ENCODE measurements around the gene IQGAP3. TPM values are rescaled to one million over a fixed set of nuclear protein-coding genes. Genes with fewer than 3 reads are reported as not detected.

The IQGAP3 gene
- total and polyA plus RNA-seq, 4 donors: under 0.01 to 8.5 (median 0.43) TPM

GRCh38 chr1:156478250-156478627 is 94.1 kb downstream of the IQGAP3 start:
- no peak for TF ChIP-seq ZBTB33 (IDR thresholded peaks at IDR 0.05)
- TF ChIP-seq HNF4A (conservative IDR thresholded peaks at IDR 0.05): no peak
- TF ChIP-seq FOXA1 (IDR thresholded peaks at IDR 0.05): no peak
- no peak for TF ChIP-seq RAD21 (IDR thresholded peaks at IDR 0.05)
- no peak for TF ChIP-seq SP1 (IDR thresholded peaks at IDR 0.05)
- TF ChIP-seq EGR1 (IDR thresholded peaks at IDR 0.05; ENCODE audit: low read depth in 2 of 2): no peak
- TF ChIP-seq FOXA2 (IDR thresholded peaks at IDR 0.05): no peak
- TF ChIP-seq, protein P1, sequence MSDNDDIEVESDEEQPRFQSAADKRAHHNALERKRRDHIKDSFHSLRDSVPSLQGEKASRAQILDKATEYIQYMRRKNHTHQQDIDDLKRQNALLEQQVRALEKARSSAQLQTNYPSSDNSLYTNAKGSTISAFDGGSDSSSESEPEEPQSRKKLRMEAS (IDR thresholded peaks at IDR 0.05): no peak
- TF ChIP-seq RXRA (IDR thresholded peaks at IDR 0.05): no peak
- no peak for TF ChIP-seq NR2F2 (IDR thresholded peaks at IDR 0.05)
- no peak for TF ChIP-seq REST (IDR thresholded peaks at IDR 0.05)
- TF ChIP-seq TAF1 (conservative IDR thresholded peaks at IDR 0.05): no peak
- Histone ChIP-seq H3K4me3 (ENCODE audit: low read depth in 1 of 3, low read length in 3 of 3) (no peak overlapping the region), H3K27me3 (ENCODE audit: control insufficient read depth in 4 of 4, insufficient read depth in 4 of 4, low read length in 3 of 4) (no peaks in the 10 kb centered on the region), H3K27ac (ENCODE audit: low read depth in 1 of 2, low read length in 2 of 2) (no peak overlapping the region), H3K36me3 (ENCODE audit: control insufficient read depth in 4 of 4, insufficient read depth in 3 of 4, low read depth in 1 of 4, low read length in 3 of 4) (peaks cover 22 to 75% (median 62%) of the 10 kb centered on the region in 4 donors), H3K9ac (ENCODE audit: low read depth in 1 of 2, low read length in 2 of 2) (no peak overlapping the region), H3K4me1 (ENCODE audit: control insufficient read depth in 4 of 4, insufficient read depth in 4 of 4, low read length in 3 of 4) (peaks cover 9 to 36% (median 27%) of the 10 kb centered on the region in 4 donors), H3K9me3 (ENCODE audit: control insufficient read depth in 4 of 4, low read length in 3 of 4) (no peaks in the 10 kb centered on the region)
- 93% methylated on average over 8 of the region's 8 CpGs for WGBS
- no peak for DNase-seq (ENCODE audit: low spot score)

- Histone ChIP-seq H3K27me3 (ENCODE audit: control insufficient read depth in 4 of 4, insufficient read depth in 4 of 4, low read length in 3 of 4) (no peaks in the 10 kb centered on the region), H3K9ac (ENCODE audit: low read depth in 1 of 2, low read length in 2 of 2) (no peak overlapping the region), H3K4me1 (ENCODE audit: control insufficient read depth in 4 of 4, insufficient read depth in 4 of 4, low read length in 3 of 4) (peaks cover 9 to 41% (median 29%) of the 10 kb centered on the region in 4 donors)
These were observed 94.7 kb downstream of the IQGAP3 start for GRCh38 chr1:156477526-156478249.

More at GRCh38 chr1:156477526-156478249, 94.7 kb downstream of the IQGAP3 start:
- Histone ChIP-seq H3K4me3 (ENCODE audit: low read depth in 1 of 3, low read length in 3 of 3) (no peak overlapping the region), H3K27ac (ENCODE audit: low read depth in 1 of 2, low read length in 2 of 2) (peak overlapping the region in 1 of 2 donors; percentile 6), H3K9me3 (ENCODE audit: control insufficient read depth in 4 of 4, low read length in 3 of 4) (no peaks in the 10 kb centered on the region), H3K36me3 (ENCODE audit: control insufficient read depth in 4 of 4, insufficient read depth in 3 of 4, low read depth in 1 of 4, low read length in 3 of 4) (peaks cover 22 to 71% (median 61%) of the 10 kb centered on the region in 4 donors)
- DNase-seq (ENCODE audit: low spot score): no peak
- TF ChIP-seq ZBTB33 (IDR thresholded peaks at IDR 0.05): no peak
- TF ChIP-seq FOXA2 (IDR thresholded peaks at IDR 0.05): no peak
- TF ChIP-seq FOXA1 (IDR thresholded peaks at IDR 0.05): no peak
- TF ChIP-seq, protein P2, sequence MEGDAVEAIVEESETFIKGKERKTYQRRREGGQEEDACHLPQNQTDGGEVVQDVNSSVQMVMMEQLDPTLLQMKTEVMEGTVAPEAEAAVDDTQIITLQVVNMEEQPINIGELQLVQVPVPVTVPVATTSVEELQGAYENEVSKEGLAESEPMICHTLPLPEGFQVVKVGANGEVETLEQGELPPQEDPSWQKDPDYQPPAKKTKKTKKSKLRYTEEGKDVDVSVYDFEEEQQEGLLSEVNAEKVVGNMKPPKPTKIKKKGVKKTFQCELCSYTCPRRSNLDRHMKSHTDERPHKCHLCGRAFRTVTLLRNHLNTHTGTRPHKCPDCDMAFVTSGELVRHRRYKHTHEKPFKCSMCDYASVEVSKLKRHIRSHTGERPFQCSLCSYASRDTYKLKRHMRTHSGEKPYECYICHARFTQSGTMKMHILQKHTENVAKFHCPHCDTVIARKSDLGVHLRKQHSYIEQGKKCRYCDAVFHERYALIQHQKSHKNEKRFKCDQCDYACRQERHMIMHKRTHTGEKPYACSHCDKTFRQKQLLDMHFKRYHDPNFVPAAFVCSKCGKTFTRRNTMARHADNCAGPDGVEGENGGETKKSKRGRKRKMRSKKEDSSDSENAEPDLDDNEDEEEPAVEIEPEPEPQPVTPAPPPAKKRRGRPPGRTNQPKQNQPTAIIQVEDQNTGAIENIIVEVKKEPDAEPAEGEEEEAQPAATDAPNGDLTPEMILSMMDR (IDR thresholded peaks at IDR 0.05; ENCODE audit: low read depth, low read length, missing input control): no peak
- no peak for TF ChIP-seq REST (IDR thresholded peaks at IDR 0.05)
- TF ChIP-seq, protein P1 (IDR thresholded peaks at IDR 0.05): no peak
- no peak for TF ChIP-seq GABPA (IDR thresholded peaks at IDR 0.05 in 1 of 2, conservative IDR thresholded peaks at IDR 0.05 in 1 of 2)
- 87% methylated on average over 3 of the region's 3 CpGs for WGBS

Measured in liver (tissue), 9 donors.